Measurements from ENCODE around the gene FKBP11. TPM values are rescaled to one million over a fixed set of nuclear protein-coding genes. Genes with fewer than 3 reads are reported as not detected.

FKBP11 gene
- total RNA-seq, 2 donors from 2014 or later = 12.1 to 33.1 TPM

- no peaks in the 10 kb centered on the region for H3K9me3 ChIP-seq
- WGBS = 43% methylated on average over 4 of the region's 4 CpGs
- H3K36me3 ChIP-seq = no peaks in the 10 kb centered on the region
- H3K27ac ChIP-seq = no peak overlapping the region
- intact Hi-C loops (cut with DNase I) = no loop called here
- DNase-seq (ENCODE audit: low spot score) = no peak
- no peak overlapping the region for H3K4me3 ChIP-seq
- H3K27me3 ChIP-seq (replicated peaks; ENCODE audit: insufficient read depth) = no peaks in the 10 kb centered on the region
- TF ChIP-seq POLR2AphosphoS5 (IDR thresholded peaks at IDR 0.05) = no peak
- TF ChIP-seq CTCF (IDR thresholded peaks at IDR 0.05) = no peak
- no peaks in the 10 kb centered on the region for H3K4me1 ChIP-seq (replicated peaks)
Observed at GRCh38 chr12:48961331-48961730, 36.0 kb upstream of the FKBP11 start.

GRCh38 chr12:48960834-48961233, 35.5 kb upstream of the FKBP11 start:
- Histone ChIP-seq H3K27me3 (replicated peaks; ENCODE audit: insufficient read depth) (no peaks in the 10 kb centered on the region), H3K9me3 (no peaks in the 10 kb centered on the region), H3K4me3 (no peak overlapping the region), H3K27ac (no peak overlapping the region), H3K4me1 (replicated peaks) (no peaks in the 10 kb centered on the region), H3K36me3 (no peaks in the 10 kb centered on the region)
- 78% methylated on average over 3 of the region's 3 CpGs for WGBS
- intact Hi-C loops (cut with DNase I) = no loop called here
- no peak for TF ChIP-seq POLR2A (IDR thresholded peaks at IDR 0.05)
- no peak for TF ChIP-seq CTCF (IDR thresholded peaks at IDR 0.05)
- no peak for TF ChIP-seq POLR2AphosphoS5 (IDR thresholded peaks at IDR 0.05)
- DNase-seq (ENCODE audit: low spot score) = no peak

GRCh38 chr12:48958049-48958388, 32.7 kb upstream of the FKBP11 start:
- intact Hi-C loops (cut with DNase I) = no loop called here

GRCh38 chr12:48957141-48958048, 32.1 kb upstream of the FKBP11 start, which contains the start of gene ARF3:
TSS of gene ARF3 (minus strand) at chr12:48957487. CDS start at chr12:48941095, 16,392 bp downstream.
- peak; percentile 94 for DNase-seq (ENCODE audit: low spot score)
- Histone ChIP-seq H3K4me3 (peak within 1 kb of the TSS; percentile 91 to 98), H3K36me3 (no peaks in the 10 kb centered on the region), H3K9me3 (no peaks in the 10 kb centered on the region), H3K4me1 (replicated peaks) (peaks cover 4% of the 10 kb centered on the region), H3K27ac (peak within 1 kb of the TSS; percentile 75 to 87), H3K27me3 (replicated peaks; ENCODE audit: insufficient read depth) (no peaks in the 10 kb centered on the region)
- peak; percentile 78 for TF ChIP-seq POLR2A (IDR thresholded peaks at IDR 0.05)
- TF ChIP-seq POLR2AphosphoS5 (IDR thresholded peaks at IDR 0.05) = peak; percentile 86
- no peak for TF ChIP-seq CTCF (IDR thresholded peaks at IDR 0.05)
- whole genome bisulfite sequencing = under 1% methylated on average over 56 of the region's 58 CpGs
- intact Hi-C loops (cut with DNase I) = no loop called here

More at GRCh38 chr12:48958049-48958388, 32.7 kb upstream of the FKBP11 start:
- Histone ChIP-seq H3K36me3 (no peaks in the 10 kb centered on the region), H3K27ac (no peak overlapping the region), H3K4me1 (replicated peaks) (peaks cover 4% of the 10 kb centered on the region), H3K9me3 (no peaks in the 10 kb centered on the region), H3K4me3 (no peak overlapping the region), H3K27me3 (replicated peaks; ENCODE audit: insufficient read depth) (no peaks in the 10 kb centered on the region)
- 9% methylated on average over 3 of the region's 3 CpGs for WGBS
- TF ChIP-seq POLR2A (IDR thresholded peaks at IDR 0.05) (no peak), POLR2AphosphoS5 (IDR thresholded peaks at IDR 0.05) (no peak), CTCF (IDR thresholded peaks at IDR 0.05) (no peak)
- DNase-seq (ENCODE audit: low spot score) = no peak

All from prostate gland (tissue), 2 donors.